DND-41 (cell line): ENCODE data around the gene CEP162.
"Not testable (repeated sequence)": the region's sequence is repeated elsewhere in the genome, so short reads cannot be mapped to it uniquely, and the experiment has no call there.

ENCODE experiments used
- ATAC-seq: fragments of 200-7000 bp; cut with Tn5 transposase; 3 replicates; pipeline ENCODE4 v1.9.1; 2021; ENCODE audit warnings: low read depth; ENCODE audit not compliant: insufficient read depth
- DNase-seq: peaks from one replicate; pipeline ENCODE4 v3.0.0-alpha.2; 2020
- H2AFZ ChIP-seq: 2 replicates; pipeline ENCODE4 v1.6.0; 2012; ENCODE audit warnings: low read depth, low read length
- H3K27ac ChIP-seq: 2 replicates; pipeline ENCODE4 v1.5.1; 2012; ENCODE audit warnings: low read length, inconsistent platforms
- H3K27me3 ChIP-seq: fragments of 200-600 bp; sonication (generic); 2 replicates; pipeline ENCODE4 v1.6.0; 2012; ENCODE audit warnings: low read length, mild to moderate bottlenecking, inconsistent platforms; ENCODE audit not compliant: insufficient read depth, poor library complexity
- H3K36me3 ChIP-seq: 2 replicates; pipeline ENCODE4 v1.5.1; 2012; ENCODE audit warnings: low read length, inconsistent platforms; ENCODE audit not compliant: insufficient read depth
- H3K4me1 ChIP-seq: 2 replicates; pipeline ENCODE4 v1.5.1; 2012; ENCODE audit warnings: mild to moderate bottlenecking, low read length; ENCODE audit not compliant: insufficient read depth
- H3K4me2 ChIP-seq: 2 replicates; pipeline ENCODE4 v1.6.0; 2012; ENCODE audit warnings: mild to moderate bottlenecking, moderate library complexity, low read length, inconsistent platforms; ENCODE audit not compliant: insufficient read depth
- H3K4me3 ChIP-seq, 2 experiments: fragments of 200-600 bp in 1 of 2; shearing (Covaris generic) in 1 of 2; 2 replicates each; pipeline ENCODE4 v1.5.1; 2012 to 2016; ENCODE audit warnings: inconsistent platforms in 2 of 2, low read length in 2 of 2, mild to moderate bottlenecking in 2 of 2, low read depth in 1 of 2, moderate library complexity in 1 of 2
- H3K79me2 ChIP-seq: 2 replicates; pipeline ENCODE4 v1.6.0; 2012; ENCODE audit warnings: low read length, inconsistent platforms; ENCODE audit not compliant: insufficient read depth
- H3K9ac ChIP-seq: 2 replicates; pipeline ENCODE4 v1.6.0; 2012; ENCODE audit warnings: low read depth, mild to moderate bottlenecking, inconsistent platforms, low read length, moderate library complexity
- H3K9me3 ChIP-seq: 2 replicates; pipeline ENCODE4 v1.5.1; 2012; ENCODE audit warnings: low read length, moderate library complexity, mild to moderate bottlenecking, inconsistent platforms; ENCODE audit not compliant: insufficient read depth, severe bottlenecking
- H4K20me1 ChIP-seq: 2 replicates; pipeline ENCODE4 v1.6.0; 2012; ENCODE audit warnings: low read length; ENCODE audit not compliant: insufficient read depth
- CTCF ChIP-seq: IDR thresholded peaks from 2 replicates; pipeline ENCODE4 v1.5.1; 2012; ENCODE audit warnings: borderline replicate concordance, low read length, moderate library complexity, mild to moderate bottlenecking; ENCODE audit not compliant: poor library complexity, severe bottlenecking; ENCODE audit errors: extremely low read depth
- EZH2 ChIP-seq: IDR thresholded peaks from 3 replicates; pipeline ENCODE4 v1.6.1; 2012; ENCODE audit warnings: borderline replicate concordance, low read depth, mild to moderate bottlenecking, moderate library complexity, low read length, inconsistent platforms; ENCODE audit not compliant: severe bottlenecking

Gene CEP162

GRCh38 chr6:84191802-84192201 lies 35.6 kb downstream of the CEP162 start:
- no peaks in the 10 kb centered on the region for H3K4me1 ChIP-seq
- DNase-seq (no peak), ATAC-seq (no peak)
- no peak overlapping the region for H3K4me2 ChIP-seq
- no peaks in the 10 kb centered on the region for H3K9me3 ChIP-seq
- H3K79me2 ChIP-seq, result no peaks in the 10 kb centered on the region
- no peaks in the 10 kb centered on the region for H4K20me1 ChIP-seq
- H3K27ac ChIP-seq, result no peak overlapping the region
- H3K4me3 ChIP-seq, result no peak overlapping the region
- TF ChIP-seq CTCF, result no peak
- no peak for TF ChIP-seq EZH2
- no peaks in the 10 kb centered on the region for H3K27me3 ChIP-seq
- no peak overlapping the region for H3K9ac ChIP-seq
- no peak overlapping the region for H2AFZ ChIP-seq
- H3K36me3 ChIP-seq, result peaks cover 53% of the 10 kb centered on the region

- not testable (repeated sequence) for H3K9me3 ChIP-seq, H3K9ac ChIP-seq, H4K20me1 ChIP-seq, H3K4me1 ChIP-seq, H3K4me3 ChIP-seq, H3K27ac ChIP-seq, ATAC-seq, H3K27me3 ChIP-seq, H3K79me2 ChIP-seq, H2AFZ ChIP-seq, H3K4me2 ChIP-seq, DNase-seq
- peaks cover 49% of the 10 kb centered on the region for H3K36me3 ChIP-seq
These were observed 38.1 kb downstream of the CEP162 start for GRCh38 chr6:84189356-84189755.

- Histone ChIP-seq H4K20me1 (no peaks in the 10 kb centered on the region), H2AFZ (no peak overlapping the region), H3K9me3 (no peaks in the 10 kb centered on the region), H3K9ac (no peak overlapping the region), H3K4me2 (no peak overlapping the region), H3K4me3 (no peak overlapping the region), H3K27me3 (no peaks in the 10 kb centered on the region), H3K79me2 (no peaks in the 10 kb centered on the region), H3K27ac (no peak overlapping the region), H3K4me1 (no peaks in the 10 kb centered on the region), H3K36me3 (peaks cover 27% of the 10 kb centered on the region)
- ATAC-seq (no peak), DNase-seq (no peak)
- no peak for TF ChIP-seq CTCF
- TF ChIP-seq EZH2, result no peak
These were observed 44.0 kb downstream of the CEP162 start for GRCh38 chr6:84183430-84183829.

GRCh38 chr6:84182001-84182400 lies 45.4 kb downstream of the CEP162 start:
- H2AFZ ChIP-seq, result no peak overlapping the region
- no peak overlapping the region for H3K4me3 ChIP-seq
- no peaks in the 10 kb centered on the region for H3K9me3 ChIP-seq
- DNase-seq (no peak), ATAC-seq (no peak)
- H3K4me1 ChIP-seq, result no peaks in the 10 kb centered on the region
- H3K27ac ChIP-seq, result no peak overlapping the region
- no peak for TF ChIP-seq CTCF
- no peak for TF ChIP-seq EZH2
- H3K36me3 ChIP-seq, result peaks cover 27% of the 10 kb centered on the region
- no peaks in the 10 kb centered on the region for H4K20me1 ChIP-seq
- H3K79me2 ChIP-seq, result no peaks in the 10 kb centered on the region
- no peak overlapping the region for H3K4me2 ChIP-seq
- H3K27me3 ChIP-seq, result no peaks in the 10 kb centered on the region
- no peak overlapping the region for H3K9ac ChIP-seq
